ENCODE data around the gene RPL22.

The RPL22 gene

DNA sequence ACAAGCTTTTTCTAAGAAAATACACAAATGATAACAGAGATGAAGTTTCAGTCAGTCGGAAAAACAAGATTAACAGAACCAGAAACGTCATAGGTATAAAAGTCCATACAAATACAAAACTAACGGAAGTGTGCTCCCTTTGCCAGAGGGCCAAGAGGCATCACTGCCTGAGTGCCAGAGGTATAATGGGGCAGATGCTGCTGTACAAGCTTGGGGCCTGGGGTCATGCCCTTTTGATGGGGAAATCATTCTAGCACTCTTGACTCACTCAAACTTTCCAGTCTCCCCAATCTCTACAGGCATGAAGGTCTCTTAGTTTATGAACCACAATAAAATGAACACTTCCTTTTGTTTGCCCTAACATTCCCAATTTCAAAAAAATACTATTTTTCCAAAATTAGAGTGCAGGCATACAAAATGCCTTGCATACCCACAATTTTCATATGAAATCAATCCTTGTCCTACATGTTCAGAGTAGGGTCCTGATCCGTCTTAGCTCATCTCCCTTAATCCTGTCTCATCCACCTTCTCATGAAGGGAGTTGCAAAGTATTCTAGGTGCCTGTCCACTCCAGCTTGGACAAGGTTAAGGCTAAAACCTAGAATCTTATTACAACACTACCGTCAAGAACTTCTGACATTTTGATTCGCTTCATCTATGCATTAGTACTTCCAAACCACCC, 1.5 kb downstream of the RPL22 start:
- H3K27ac Mint-ChIP-seq, result peak overlapping the region; percentile 95
- peaks cover 46% of the 10 kb centered on the region for H3K36me3 Mint-ChIP-seq (ENCODE audit: low read depth)
- H3K4me1 Mint-ChIP-seq, result peaks cover 48% of the 10 kb centered on the region
- ATAC-seq, result peak; percentile 63
- H3K9me3 Mint-ChIP-seq, result no peaks in the 10 kb centered on the region
- DNase-seq, result peak; percentile 35
- H3K27me3 Mint-ChIP-seq, result no peaks in the 10 kb centered on the region
- peak overlapping the region; percentile 93 for H3K4me3 Mint-ChIP-seq

DNA sequence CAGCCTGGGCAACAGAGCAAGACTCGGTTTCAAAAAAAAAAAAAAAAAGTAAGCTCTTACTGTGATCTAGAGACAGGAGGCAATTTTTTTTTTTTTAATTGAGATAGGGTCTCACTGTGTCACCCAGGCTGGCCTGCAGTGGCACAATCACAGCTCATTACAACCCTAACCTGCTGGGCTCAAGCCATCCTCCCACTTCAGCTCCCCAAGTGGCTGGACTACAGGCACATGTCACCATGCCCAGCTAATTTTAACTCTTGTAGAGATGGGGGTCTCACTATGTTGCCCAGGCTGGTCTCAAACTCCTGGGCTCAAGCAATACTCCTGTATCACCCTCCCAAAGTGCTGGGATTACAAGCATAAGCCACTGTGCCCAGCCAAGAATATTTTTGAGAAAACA, 7.4 kb downstream of the RPL22 start:
- ATAC-seq, result no peak
- peaks cover 71% of the 10 kb centered on the region for H3K36me3 Mint-ChIP-seq (ENCODE audit: low read depth)
- no peak overlapping the region for H3K27ac Mint-ChIP-seq

DNA sequence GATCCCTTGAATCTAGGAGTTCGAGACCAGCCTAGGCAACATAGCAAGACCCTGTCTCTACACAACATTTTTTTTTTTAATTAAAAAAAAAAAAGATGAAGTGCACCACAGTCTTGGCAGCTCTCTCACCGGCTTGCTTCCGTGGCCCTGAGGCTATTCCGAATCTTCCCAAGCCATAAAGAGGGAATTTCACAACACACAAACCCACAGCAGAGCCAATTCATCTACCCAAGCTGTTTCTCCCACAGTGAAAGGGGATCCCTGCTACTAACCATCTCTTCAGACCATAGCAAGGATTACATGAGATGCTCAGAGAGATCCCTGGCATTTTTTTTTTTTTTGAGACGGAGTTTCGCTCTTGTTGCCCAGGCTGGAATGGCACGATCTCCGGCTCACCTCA, 10.9 kb downstream of the RPL22 start:
- DNase-seq (no peak), ATAC-seq (no peak)
- peak overlapping the region; percentile 11 for H3K27ac Mint-ChIP-seq
- peaks cover 57% of the 10 kb centered on the region for H3K4me1 Mint-ChIP-seq
- no peaks in the 10 kb centered on the region for H3K27me3 Mint-ChIP-seq
- H3K4me3 Mint-ChIP-seq, result no peak overlapping the region
- H3K36me3 Mint-ChIP-seq (ENCODE audit: low read depth), result peaks cover 73% of the 10 kb centered on the region
- H3K9me3 Mint-ChIP-seq, result no peaks in the 10 kb centered on the region

More for the DNA sequence above, 7.4 kb downstream of the RPL22 start:
- peaks cover 40% of the 10 kb centered on the region for H3K4me1 Mint-ChIP-seq
- no peaks in the 10 kb centered on the region for H3K9me3 Mint-ChIP-seq
- no peaks in the 10 kb centered on the region for H3K27me3 Mint-ChIP-seq
- no peak for DNase-seq
- no peak overlapping the region for H3K4me3 Mint-ChIP-seq

DNA sequence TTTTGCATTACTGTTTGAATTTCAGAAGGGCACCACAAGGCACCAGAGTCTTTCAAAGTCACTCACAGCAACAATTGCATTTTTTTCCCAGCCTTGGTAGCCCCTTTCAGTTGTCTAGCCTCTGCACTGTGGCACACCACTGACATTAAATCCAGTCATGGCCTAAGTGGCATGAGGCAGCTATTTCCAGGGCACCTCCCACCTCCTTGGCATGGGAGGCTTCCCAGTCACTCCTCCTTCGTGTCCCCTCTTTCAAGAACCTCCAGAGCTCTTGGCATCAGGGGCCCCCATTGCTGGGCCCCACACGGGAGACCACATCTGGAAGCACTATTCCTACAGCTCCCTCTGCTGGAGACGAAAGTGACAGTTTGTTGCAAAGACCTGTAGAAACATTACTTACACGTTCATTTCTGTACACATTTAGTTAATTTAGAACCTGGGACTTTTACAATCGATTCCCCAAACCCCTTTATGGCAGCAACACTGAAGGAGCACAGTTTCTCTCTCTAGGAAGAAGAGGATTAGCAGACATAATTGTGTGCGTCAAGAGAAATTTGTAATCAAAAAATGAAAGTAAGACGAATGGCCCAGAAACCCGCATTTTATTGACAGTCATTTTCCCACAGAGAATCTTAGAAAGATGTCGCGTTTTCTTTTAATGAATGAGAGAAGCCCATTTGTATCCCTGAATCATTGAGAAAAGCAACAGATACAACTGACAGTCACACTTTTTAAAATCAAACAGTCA, 13.6 kb downstream of the RPL22 start:
- peaks cover 59% of the 10 kb centered on the region for H3K36me3 Mint-ChIP-seq (ENCODE audit: low read depth)
- peak; percentile 25 for DNase-seq
- H3K4me1 Mint-ChIP-seq, result peaks cover 61% of the 10 kb centered on the region
- H3K27ac Mint-ChIP-seq, result no peak overlapping the region
- H3K27me3 Mint-ChIP-seq, result peaks cover 12% of the 10 kb centered on the region
- no peaks in the 10 kb centered on the region for H3K9me3 Mint-ChIP-seq
- ATAC-seq, result no peak
- H3K4me3 Mint-ChIP-seq, result no peak overlapping the region

DNA sequence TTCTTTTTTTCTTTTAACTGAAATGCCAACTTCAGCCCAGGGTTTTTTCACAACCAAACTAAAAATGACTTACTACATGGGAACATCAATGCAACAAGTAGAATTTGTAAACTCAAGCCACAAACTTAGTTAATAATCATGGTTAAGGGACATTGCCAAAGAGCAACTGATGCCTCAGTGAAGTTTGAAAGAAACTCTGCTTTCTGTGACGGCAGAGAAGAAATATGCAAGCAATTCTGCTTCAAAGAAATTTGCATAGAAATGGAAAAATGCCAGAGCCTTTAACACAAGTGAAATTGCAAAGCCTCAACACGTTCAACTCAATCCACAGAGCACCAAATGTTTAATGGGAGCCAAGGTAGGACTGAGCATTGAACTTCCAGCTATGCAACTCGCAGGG, 14.2 kb downstream of the RPL22 start:
- ATAC-seq, result no peak
- H3K27me3 Mint-ChIP-seq, result peaks cover 15% of the 10 kb centered on the region
- no peaks in the 10 kb centered on the region for H3K9me3 Mint-ChIP-seq
- no peak overlapping the region for H3K4me3 Mint-ChIP-seq
- H3K36me3 Mint-ChIP-seq (ENCODE audit: low read depth), result peaks cover 53% of the 10 kb centered on the region
- peak overlapping the region; percentile 33 for H3K27ac Mint-ChIP-seq
- H3K4me1 Mint-ChIP-seq, result peaks cover 59% of the 10 kb centered on the region
- no peak for DNase-seq

DNA sequence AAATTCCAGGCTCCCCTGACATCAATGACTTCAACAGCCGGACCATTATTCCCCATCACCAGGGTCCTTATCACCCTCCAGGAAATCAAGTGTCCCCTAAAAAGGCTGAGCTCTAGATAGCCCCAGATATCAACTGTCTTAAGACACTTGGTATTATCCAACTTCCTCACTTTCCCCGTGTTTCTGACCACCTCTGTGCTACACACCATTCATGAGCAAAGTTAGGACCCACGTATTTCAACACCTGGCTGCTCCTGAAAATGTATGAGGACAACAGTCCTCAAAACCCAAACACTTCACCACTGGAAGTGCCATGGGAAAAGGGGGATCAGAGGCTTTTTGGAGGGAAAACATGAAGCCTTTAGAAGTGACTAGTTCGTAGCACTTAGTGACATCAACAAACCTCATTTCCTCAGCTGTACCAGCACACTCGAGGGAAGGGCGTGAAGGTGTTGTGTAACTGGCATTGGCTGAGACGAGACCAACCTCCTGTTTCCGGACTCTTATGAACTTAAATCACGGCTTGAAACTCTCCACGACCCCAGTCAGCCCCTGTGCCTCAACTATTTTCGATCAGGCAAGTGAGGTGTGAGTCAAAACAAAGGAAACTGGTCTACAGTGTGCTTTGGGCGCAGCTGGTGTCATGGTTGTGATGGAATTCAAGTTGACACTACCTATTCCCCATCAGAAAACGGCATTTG, 15.2 kb downstream of the RPL22 start:
- H3K36me3 Mint-ChIP-seq (ENCODE audit: low read depth), result peaks cover 46% of the 10 kb centered on the region
- peak overlapping the region; percentile 18 for H3K27ac Mint-ChIP-seq
- DNase-seq (no peak), ATAC-seq (no peak)
- no peak overlapping the region for H3K4me3 Mint-ChIP-seq
- peaks cover 55% of the 10 kb centered on the region for H3K4me1 Mint-ChIP-seq
- peaks cover 15% of the 10 kb centered on the region for H3K27me3 Mint-ChIP-seq
- no peaks in the 10 kb centered on the region for H3K9me3 Mint-ChIP-seq

DNA sequence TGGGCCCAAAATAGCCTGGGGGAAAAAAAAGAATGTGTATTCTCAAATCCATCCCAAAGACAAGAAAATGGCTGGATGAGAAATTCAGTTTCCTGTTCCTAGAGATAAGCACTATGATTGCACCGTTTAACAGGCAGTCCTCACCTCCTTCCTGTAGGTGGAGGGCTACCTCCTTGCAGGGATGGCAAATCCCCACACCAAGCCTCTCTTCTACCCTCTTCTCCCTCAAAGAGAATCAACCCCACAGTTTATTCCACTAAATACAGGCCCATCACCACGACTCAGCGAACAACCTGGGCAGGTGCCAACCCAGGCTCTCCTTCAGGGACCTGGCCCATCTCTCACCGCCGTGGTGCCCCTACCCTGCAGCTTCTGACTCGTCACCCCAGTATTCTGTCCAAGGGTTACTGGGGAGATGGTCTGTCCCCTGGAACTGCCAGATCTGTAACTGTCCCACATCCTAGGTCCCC, 15.8 kb downstream of the RPL22 start:
- Mint-ChIP-seq H3K27me3 (peaks cover 21% of the 10 kb centered on the region), H3K36me3 (ENCODE audit: low read depth) (peaks cover 39% of the 10 kb centered on the region), H3K9me3 (no peaks in the 10 kb centered on the region), H3K4me1 (peaks cover 56% of the 10 kb centered on the region), H3K27ac (no peak overlapping the region), H3K4me3 (no peak overlapping the region)
- no peak for DNase-seq
- ATAC-seq, result peak; percentile 12

DNA sequence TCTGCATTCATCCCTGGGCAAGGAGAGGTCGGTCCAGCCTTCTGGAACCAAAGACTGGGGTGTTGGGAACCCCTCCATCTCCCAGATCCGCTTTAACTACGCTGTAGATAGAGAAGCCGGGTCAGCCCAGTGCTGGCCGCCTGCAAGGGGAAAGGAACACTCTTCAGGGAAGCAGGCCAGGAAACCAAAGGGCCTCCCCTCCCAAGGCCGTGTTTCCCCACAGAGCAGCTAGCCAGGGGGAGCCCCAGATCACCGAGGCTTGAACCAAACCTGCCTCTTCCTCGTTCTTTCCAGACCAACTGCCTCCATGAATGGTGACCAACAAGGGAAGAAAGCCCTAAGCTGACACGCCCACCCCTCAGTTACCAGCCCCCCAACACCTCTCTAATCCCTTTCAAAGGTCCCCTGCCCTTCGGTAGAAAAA, 18.0 kb downstream of the RPL22 start:
- H3K9me3 Mint-ChIP-seq, result no peaks in the 10 kb centered on the region
- DNase-seq (no peak), ATAC-seq (no peak)
- peaks cover 38% of the 10 kb centered on the region for H3K27me3 Mint-ChIP-seq
- H3K4me3 Mint-ChIP-seq, result peak overlapping the region; percentile 38
- H3K36me3 Mint-ChIP-seq (ENCODE audit: low read depth), result peaks cover 22% of the 10 kb centered on the region
- H3K4me1 Mint-ChIP-seq, result peaks cover 46% of the 10 kb centered on the region
- no peak overlapping the region for H3K27ac Mint-ChIP-seq

DNA sequence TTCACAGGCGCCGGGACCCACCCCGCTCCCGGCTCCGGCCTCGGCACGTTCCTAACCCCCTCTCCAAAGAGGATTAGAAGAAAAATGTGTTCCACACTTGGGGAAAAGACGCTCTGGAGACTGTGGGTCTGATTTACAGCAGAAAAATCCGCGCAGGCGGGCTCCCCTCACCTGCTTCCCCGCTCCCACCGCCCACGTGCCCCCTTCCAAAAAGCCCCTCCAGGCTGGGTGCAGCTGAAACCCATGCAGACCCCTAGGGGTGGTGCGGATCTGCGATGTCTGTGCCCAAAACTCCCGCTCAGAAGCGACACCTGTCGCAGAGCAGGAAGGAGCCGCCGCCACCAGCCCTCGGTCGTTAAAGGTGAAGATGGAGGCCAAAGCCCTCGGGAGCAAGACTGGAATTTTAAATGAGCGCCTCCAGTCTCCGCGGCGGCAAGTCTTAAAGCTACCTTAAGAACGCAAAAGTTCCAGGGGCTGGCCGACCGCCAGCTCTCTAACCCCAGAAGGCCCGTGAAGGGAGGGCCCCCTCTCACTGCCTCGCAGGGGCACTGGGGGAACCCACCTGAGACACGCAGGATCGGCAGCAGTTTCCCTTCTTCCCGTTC, 18.6 kb downstream of the RPL22 start:
- Mint-ChIP-seq H3K27ac (no peak overlapping the region), H3K27me3 (peaks cover 38% of the 10 kb centered on the region), H3K4me3 (peak overlapping the region; percentile 38), H3K36me3 (ENCODE audit: low read depth) (peaks cover 18% of the 10 kb centered on the region), H3K4me1 (peaks cover 42% of the 10 kb centered on the region), H3K9me3 (no peaks in the 10 kb centered on the region)
- ATAC-seq (no peak), DNase-seq (no peak)

DNA sequence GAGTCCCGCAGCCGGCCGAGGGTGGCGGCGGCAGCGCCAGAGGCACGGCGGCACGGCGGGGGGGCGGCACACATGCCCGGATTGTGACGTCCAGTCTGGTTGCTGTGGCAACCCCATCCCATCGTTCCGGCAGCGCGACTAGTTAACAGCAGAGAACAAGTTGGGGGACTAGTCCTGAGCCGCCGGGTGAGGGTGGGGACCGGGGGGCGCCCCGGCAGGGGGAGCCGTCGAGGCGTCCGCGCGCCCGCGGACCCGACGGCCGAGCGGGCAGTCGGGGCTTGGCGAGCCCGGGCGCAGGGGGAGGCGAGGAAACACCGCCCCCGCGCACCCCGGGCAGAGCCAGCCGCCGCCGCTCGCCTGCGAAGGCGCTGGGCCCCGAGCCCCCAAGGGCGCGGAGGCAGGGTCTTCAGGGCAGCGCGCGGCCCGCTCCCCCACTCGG, 19.1 kb downstream of the RPL22 start, which contains the start of gene CHD5:
Gene CHD5, minus strand, starts transcription at position 54 of the 439 bp plus-strand sequence. CDS start 298 bp downstream, outside the sequence.
- Mint-ChIP-seq H3K27ac (no peak within 1 kb of the TSS), H3K27me3 (peaks cover 38% of the 10 kb centered on the region), H3K36me3 (ENCODE audit: low read depth) (peaks cover 14% of the 10 kb centered on the region), H3K4me1 (peaks cover 37% of the 10 kb centered on the region), H3K4me3 (peak within 1 kb of the TSS; percentile 38), H3K9me3 (no peaks in the 10 kb centered on the region)
- DNase-seq, result peak; percentile 16
- no peak for ATAC-seq

DNA sequence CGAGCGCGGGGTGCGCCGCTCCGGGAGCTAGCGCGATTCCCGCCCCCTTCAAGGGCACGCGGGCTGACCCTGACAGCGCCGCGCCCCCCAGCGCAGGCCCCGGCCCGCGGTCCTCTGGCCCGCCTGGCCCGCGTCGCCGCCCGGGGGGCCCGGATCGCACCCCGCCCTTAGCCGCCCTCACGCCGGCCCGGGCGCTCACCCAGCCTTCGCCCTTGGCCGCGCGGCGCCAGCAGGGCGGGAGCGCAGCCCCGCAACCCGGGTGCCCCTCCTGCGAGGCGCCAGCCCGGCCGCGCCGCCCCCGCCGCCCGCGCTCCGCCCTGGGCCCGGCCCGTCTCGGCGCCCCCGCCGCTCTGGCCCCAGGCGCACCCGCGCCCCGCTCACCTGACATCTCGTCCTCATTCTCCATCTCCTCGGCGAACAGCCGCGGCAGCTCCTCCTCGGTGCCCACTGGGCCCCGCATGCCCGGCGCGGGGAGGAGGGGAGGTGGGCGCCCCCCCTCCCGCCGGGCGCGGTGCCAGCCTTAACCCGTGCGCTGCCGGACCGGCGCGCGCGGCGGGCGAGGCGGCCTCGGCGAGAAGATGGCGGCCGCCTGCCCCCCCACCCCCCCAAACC, 19.7 kb downstream of the RPL22 start:
- Mint-ChIP-seq H3K9me3 (no peaks in the 10 kb centered on the region), H3K4me1 (peaks cover 31% of the 10 kb centered on the region), H3K27me3 (peaks cover 38% of the 10 kb centered on the region), H3K36me3 (ENCODE audit: low read depth) (peaks cover 8% of the 10 kb centered on the region), H3K27ac (no peak overlapping the region), H3K4me3 (no peak overlapping the region)
- DNase-seq, result no peak
- ATAC-seq, result no peak

DNA sequence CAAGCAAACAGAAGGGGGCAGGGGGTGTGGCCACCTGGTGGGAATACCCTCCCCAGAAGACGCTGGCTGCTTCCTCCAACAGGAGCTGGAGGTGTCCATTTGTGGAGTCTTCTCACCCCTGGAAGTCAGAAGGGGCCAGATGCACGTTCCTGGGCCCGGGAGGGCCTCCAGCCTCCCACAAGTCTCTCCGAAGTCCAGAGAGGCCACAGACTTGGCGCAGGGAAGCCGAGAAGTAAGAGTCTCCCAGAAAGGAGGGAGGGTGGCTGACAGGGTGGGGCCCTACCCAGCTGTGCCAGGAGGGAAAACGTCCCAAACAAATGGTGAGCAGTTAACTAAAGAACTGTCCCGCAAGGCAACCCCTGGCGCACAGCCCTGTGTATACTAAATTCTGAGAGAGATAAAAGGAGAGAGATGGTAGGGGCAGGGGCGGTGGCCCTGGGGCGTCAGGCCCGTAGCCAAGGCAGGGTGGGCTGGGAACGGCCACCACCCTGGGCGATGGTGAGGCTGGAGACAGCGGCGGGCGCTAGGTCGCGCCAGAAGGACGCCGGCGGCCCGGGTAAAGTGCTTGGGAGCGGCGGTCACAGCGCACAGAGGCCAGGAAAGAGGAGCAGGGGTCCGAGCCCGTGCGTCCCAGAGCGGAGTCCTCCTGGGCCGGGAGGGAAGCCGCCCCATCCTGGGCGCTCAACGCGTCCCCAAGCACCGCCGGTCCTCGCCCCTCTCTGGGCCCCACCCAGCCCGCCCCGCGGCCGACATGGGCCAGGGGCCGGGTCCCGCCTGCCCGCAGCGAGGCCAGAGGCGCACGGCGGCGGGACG, 20.4 kb downstream of the RPL22 start:
- H3K36me3 Mint-ChIP-seq (ENCODE audit: low read depth), result peaks cover 2% of the 10 kb centered on the region
- H3K4me3 Mint-ChIP-seq, result peak overlapping the region; percentile 34
- DNase-seq (no peak), ATAC-seq (no peak)
- H3K27ac Mint-ChIP-seq, result no peak overlapping the region
- no peaks in the 10 kb centered on the region for H3K9me3 Mint-ChIP-seq
- peaks cover 38% of the 10 kb centered on the region for H3K27me3 Mint-ChIP-seq
- H3K4me1 Mint-ChIP-seq, result peaks cover 25% of the 10 kb centered on the region

DNA sequence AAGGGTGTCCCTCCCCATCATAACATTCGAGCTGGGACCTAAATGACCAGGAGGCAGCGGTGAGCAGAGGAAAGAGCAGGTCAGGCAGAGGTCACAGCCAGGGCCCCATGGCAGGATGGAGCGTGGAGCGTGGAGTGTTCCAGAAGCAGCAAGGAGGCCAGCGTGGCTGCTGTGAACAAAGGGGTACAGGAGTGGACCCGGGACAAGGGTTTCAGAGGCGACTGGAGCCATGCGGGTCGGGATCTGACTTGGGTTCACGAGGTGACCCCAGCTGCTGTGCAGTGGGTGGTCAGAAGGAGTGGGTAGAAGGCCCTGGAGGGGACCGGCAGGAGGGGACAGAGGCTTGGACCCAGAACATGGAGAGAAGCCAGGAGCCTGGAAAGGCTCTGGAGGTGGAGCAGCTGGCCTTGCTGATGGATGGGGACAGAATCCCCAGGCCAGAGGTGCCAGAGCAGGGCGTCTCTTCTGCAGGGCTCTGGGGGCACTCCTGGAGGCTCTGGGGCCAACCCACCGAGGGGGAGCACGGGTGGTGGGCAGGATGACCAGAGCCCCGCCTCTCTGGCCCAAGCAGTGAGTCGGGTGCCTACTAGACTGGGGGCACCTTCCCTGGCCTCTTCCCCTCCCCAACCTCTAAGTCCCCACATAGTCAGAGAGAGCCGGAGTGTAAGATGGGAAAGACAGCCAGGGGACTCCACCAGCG, 21.6 kb downstream of the RPL22 start:
- DNase-seq, result no peak
- no peak for ATAC-seq
- peaks cover 16% of the 10 kb centered on the region for H3K4me1 Mint-ChIP-seq
- no peak overlapping the region for H3K4me3 Mint-ChIP-seq
- H3K36me3 Mint-ChIP-seq (ENCODE audit: low read depth), result no peaks in the 10 kb centered on the region
- H3K9me3 Mint-ChIP-seq, result no peaks in the 10 kb centered on the region
- no peak overlapping the region for H3K27ac Mint-ChIP-seq
- H3K27me3 Mint-ChIP-seq, result peaks cover 38% of the 10 kb centered on the region
